ENCODE data around the gene GNB1. TPM values are rescaled to one million over a fixed set of nuclear protein-coding genes. Genes with fewer than 3 reads are reported as not detected.

GNB1 gene
- total RNA-seq, 1 donor from 2014 or later, result 159 TPM

- H3K4me3 ChIP-seq, result no peak overlapping the region
- no peaks in the 10 kb centered on the region for H3K9me3 ChIP-seq
- DNase-seq (ENCODE audit: extremely low spot score in 2 of 2), result peak in 1 of 2 donors; percentile 95
- no peaks in the 10 kb centered on the region for H3K27me3 ChIP-seq
- H3K36me3 ChIP-seq, result peaks cover 0 to 65% of the 10 kb centered on the region in 2 donors
- H3K27ac ChIP-seq, result no peak overlapping the region
- intact Hi-C loops (cut with DNase I), result no loop called here
- TF ChIP-seq POLR2A (IDR thresholded peaks at IDR 0.05), result no peak
- peaks cover 16% of the 10 kb centered on the region for H3K4me1 ChIP-seq
Measured at GRCh38 chr1:1758692-1759455, 132.0 kb downstream of the GNB1 start.

GRCh38 chr1:1758059-1758621 lies 132.7 kb downstream of the GNB1 start:
- H3K9me3 ChIP-seq, result no peaks in the 10 kb centered on the region
- peak in 1 of 2 donors; percentile 87 for DNase-seq (ENCODE audit: extremely low spot score in 2 of 2)
- H3K27ac ChIP-seq, result no peak overlapping the region
- TF ChIP-seq POLR2AphosphoS5 (IDR thresholded peaks at IDR 0.05; ENCODE audit: insufficient read depth in 1 of 2, low read depth in 1 of 2) (no peak), POLR2A (IDR thresholded peaks at IDR 0.05) (no peak)
- TF ChIP-seq, protein P1, sequence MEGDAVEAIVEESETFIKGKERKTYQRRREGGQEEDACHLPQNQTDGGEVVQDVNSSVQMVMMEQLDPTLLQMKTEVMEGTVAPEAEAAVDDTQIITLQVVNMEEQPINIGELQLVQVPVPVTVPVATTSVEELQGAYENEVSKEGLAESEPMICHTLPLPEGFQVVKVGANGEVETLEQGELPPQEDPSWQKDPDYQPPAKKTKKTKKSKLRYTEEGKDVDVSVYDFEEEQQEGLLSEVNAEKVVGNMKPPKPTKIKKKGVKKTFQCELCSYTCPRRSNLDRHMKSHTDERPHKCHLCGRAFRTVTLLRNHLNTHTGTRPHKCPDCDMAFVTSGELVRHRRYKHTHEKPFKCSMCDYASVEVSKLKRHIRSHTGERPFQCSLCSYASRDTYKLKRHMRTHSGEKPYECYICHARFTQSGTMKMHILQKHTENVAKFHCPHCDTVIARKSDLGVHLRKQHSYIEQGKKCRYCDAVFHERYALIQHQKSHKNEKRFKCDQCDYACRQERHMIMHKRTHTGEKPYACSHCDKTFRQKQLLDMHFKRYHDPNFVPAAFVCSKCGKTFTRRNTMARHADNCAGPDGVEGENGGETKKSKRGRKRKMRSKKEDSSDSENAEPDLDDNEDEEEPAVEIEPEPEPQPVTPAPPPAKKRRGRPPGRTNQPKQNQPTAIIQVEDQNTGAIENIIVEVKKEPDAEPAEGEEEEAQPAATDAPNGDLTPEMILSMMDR (IDR thresholded peaks at IDR 0.05), result no peak
- no peaks in the 10 kb centered on the region for H3K27me3 ChIP-seq
- H3K4me3 ChIP-seq, result no peak overlapping the region
- peaks cover 0 to 73% of the 10 kb centered on the region in 2 donors for H3K36me3 ChIP-seq
- H3K4me1 ChIP-seq, result peaks cover 16% of the 10 kb centered on the region
- intact Hi-C loops (cut with DNase I), result no loop called here

DNA sequence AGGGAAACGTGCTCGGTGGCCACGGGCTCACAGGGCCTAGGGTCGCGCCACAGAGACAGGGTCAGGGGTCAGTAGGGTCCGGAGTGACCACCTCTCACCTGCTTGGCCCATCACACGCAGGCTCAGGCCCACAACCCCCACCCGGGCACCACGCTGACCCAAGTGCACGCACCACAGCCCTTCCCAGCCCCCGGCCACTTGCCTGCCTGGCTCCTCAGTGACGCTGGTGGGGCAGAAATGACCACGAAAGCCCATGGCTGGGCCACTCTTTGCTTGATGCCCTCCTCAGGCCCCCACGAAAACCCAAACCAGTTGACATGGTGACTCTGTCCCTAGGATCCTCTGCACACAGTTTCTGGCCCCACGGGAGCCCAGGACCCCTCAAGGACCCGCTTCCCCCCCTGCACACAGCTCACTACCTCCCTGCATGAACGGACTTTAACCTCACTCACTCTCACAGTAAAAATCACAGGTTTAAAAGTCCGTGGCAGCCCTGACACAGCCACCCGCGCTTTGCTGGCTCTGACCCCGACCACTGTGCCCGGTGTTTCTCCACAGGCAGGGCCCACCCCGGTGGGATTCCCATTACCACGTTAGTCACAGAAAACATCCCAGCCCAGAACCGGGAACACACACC lies 133.3 kb downstream of the GNB1 start:
- intact Hi-C loops (cut with DNase I), result no loop called here

DNA sequence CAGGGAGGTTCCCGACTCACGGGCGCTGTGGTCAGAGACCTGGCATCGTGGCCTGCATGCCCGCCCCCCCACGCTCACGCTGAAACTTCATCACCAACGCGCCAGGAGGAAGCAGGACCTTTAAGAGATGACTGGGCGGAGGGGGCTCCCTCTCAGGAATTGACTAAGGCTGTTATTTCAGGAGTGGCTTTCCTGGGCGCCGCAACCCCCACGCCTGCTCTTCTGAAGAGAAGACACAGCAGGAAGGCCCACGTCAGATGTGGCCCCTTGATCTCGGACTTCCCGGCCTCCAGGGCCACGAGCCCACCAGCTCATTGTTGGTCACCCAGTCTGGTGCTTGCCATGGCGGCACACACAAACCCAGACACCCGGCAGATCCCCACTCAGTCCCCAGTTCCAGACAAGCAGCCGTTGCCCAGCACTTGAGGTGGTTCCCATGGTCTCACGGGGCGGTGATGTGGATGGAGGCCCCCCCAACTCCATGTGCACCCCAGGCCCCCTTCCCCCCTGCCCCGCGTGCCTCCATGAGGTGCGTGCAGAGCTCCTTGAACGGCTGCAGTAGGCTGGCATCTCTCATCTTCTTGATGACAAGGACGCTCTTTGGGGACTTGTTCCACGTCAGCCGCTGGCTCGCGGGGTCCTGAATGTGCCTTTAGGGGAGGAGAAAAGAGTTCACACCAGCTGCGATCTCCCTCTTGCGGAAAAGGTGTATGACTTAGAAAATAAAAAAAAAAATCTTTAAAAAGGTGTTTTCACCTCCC lies 134.0 kb downstream of the GNB1 start:
- Histone ChIP-seq H3K36me3 (peaks cover 0 to 75% of the 10 kb centered on the region in 2 donors), H3K4me3 (no peak overlapping the region), H3K27me3 (no peaks in the 10 kb centered on the region), H3K27ac (no peak overlapping the region), H3K9me3 (no peaks in the 10 kb centered on the region), H3K4me1 (peaks cover 16% of the 10 kb centered on the region)
- intact Hi-C loops (cut with DNase I), result no loop called here
- DNase-seq (ENCODE audit: extremely low spot score in 2 of 2), result no peak
- TF ChIP-seq, protein P1 (IDR thresholded peaks at IDR 0.05), result no peak
- no peak for TF ChIP-seq POLR2A (IDR thresholded peaks at IDR 0.05)
- TF ChIP-seq POLR2AphosphoS5 (IDR thresholded peaks at IDR 0.05; ENCODE audit: insufficient read depth in 1 of 2, low read depth in 1 of 2), result no peak

More for the DNA sequence above, 133.3 kb downstream of the GNB1 start:
- Histone ChIP-seq H3K4me3 (no peak overlapping the region), H3K9me3 (no peaks in the 10 kb centered on the region), H3K36me3 (peaks cover 0 to 78% of the 10 kb centered on the region in 2 donors), H3K27ac (no peak overlapping the region), H3K27me3 (no peaks in the 10 kb centered on the region), H3K4me1 (peaks cover 16% of the 10 kb centered on the region)
- no peak for DNase-seq (ENCODE audit: extremely low spot score in 2 of 2)
- TF ChIP-seq, protein P1 (IDR thresholded peaks at IDR 0.05), result no peak
- no peak for TF ChIP-seq POLR2A (IDR thresholded peaks at IDR 0.05)
- TF ChIP-seq POLR2AphosphoS5 (IDR thresholded peaks at IDR 0.05; ENCODE audit: insufficient read depth in 1 of 2, low read depth in 1 of 2), result no peak

- TF ChIP-seq, protein P1 (IDR thresholded peaks at IDR 0.05), result no peak
- no peak for TF ChIP-seq POLR2AphosphoS5 (IDR thresholded peaks at IDR 0.05; ENCODE audit: insufficient read depth in 1 of 2, low read depth in 1 of 2)
- H3K27me3 ChIP-seq, result no peaks in the 10 kb centered on the region
- H3K9me3 ChIP-seq, result no peaks in the 10 kb centered on the region
- DNase-seq (ENCODE audit: extremely low spot score in 2 of 2), result no peak
- no peak overlapping the region for H3K27ac ChIP-seq
- intact Hi-C loops (cut with DNase I), result no loop called here
- no peak overlapping the region for H3K4me3 ChIP-seq
- peaks cover 16% of the 10 kb centered on the region for H3K4me1 ChIP-seq
- H3K36me3 ChIP-seq, result peaks cover 0 to 65% of the 10 kb centered on the region in 2 donors
Measured at GRCh38 chr1:1755852-1756251, 135.0 kb downstream of the GNB1 start.

All from vagina (tissue), 2 donors.